Neural progenitor cell (in vitro differentiated cells): ENCODE data around the gene PARD3B. TPM values are rescaled to one million over a fixed set of nuclear protein-coding genes. Genes with fewer than 3 reads are reported as not detected.
A peak's percentile ranks its signal among the peaks of the same experiment; 100 is the strongest.

Experiments
- DNase-seq: peaks from one replicate; pipeline ENCODE4 v3.0.0-alpha.2; 2016; ENCODE audit warnings: low spot score
- H2AFZ ChIP-seq: fragments of 200-600 bp; sonication (generic); replicated peaks from 2 replicates; pipeline ENCODE4 v1.6.1; 2016; ENCODE audit warnings: antibody characterized with exemption
- H3F3A ChIP-seq: fragments of 200-600 bp; sonication (generic); 2 replicates; pipeline ENCODE4 v1.6.1; 2016; ENCODE audit warnings: antibody characterized with exemption, low read depth
- H3K27ac ChIP-seq: fragments of 200-600 bp; sonication (generic); 2 replicates; pipeline ENCODE4 v1.5.1; 2016; ENCODE audit warnings: mild to moderate bottlenecking
- H3K27me3 ChIP-seq: fragments of 200-600 bp; sonication (generic); 2 replicates; pipeline ENCODE4 v1.6.1; 2016; ENCODE audit warnings: mild to moderate bottlenecking, moderate library complexity
- H3K36me3 ChIP-seq: fragments of 200-600 bp; sonication (generic); 2 replicates; pipeline ENCODE4 v1.5.1; 2016
- H3K4me1 ChIP-seq: fragments of 200-600 bp; sonication (generic); 2 replicates; pipeline ENCODE4 v1.6.1; 2016; ENCODE audit warnings: mixed run types
- H3K4me2 ChIP-seq: fragments of 200-600 bp; sonication (generic); 2 replicates; pipeline ENCODE4 v1.6.1; 2016
- H3K4me3 ChIP-seq: fragments of 200-600 bp; sonication (generic); 2 replicates; pipeline ENCODE4 v1.5.1; 2016
- H3K79me2 ChIP-seq: fragments of 200-600 bp; sonication (generic); 2 replicates; pipeline ENCODE4 v1.6.1; 2016; ENCODE audit warnings: low read depth
- H3K9ac ChIP-seq: fragments of 200-600 bp; sonication (generic); 2 replicates; pipeline ENCODE4 v1.6.1; 2016
- H3K9me3 ChIP-seq: fragments of 200-600 bp; sonication (generic); 2 replicates; pipeline ENCODE4 v1.5.1; 2016; ENCODE audit warnings: low read depth
- H4K20me1 ChIP-seq: fragments of 200-600 bp; sonication (generic); 2 replicates; pipeline ENCODE4 v1.6.1; 2016; ENCODE audit warnings: low read depth
- H3K27ac Mint-ChIP-seq: 3 replicates; pipeline ENCODE4 v1.8.0; 2021; ENCODE audit warnings: mixed read lengths
- H3K27me3 Mint-ChIP-seq: 2 replicates; pipeline ENCODE4 v1.8.0; 2022; ENCODE audit warnings: low read depth, mild to moderate bottlenecking, inconsistent platforms, moderate library complexity, mixed read lengths; ENCODE audit not compliant: insufficient read depth
- H3K36me3 Mint-ChIP-seq: 3 replicates; pipeline ENCODE4 v1.8.0; 2021; ENCODE audit warnings: mixed read lengths
- H3K4me1 Mint-ChIP-seq: 3 replicates; pipeline ENCODE4 v1.8.0; 2021; ENCODE audit warnings: mixed read lengths
- H3K4me3 Mint-ChIP-seq: 3 replicates; pipeline ENCODE4 v1.8.0; 2021; ENCODE audit warnings: mild to moderate bottlenecking, moderate library complexity, mixed read lengths
- H3K9me3 Mint-ChIP-seq: 3 replicates; pipeline ENCODE4 v1.8.0; 2020; ENCODE audit warnings: mixed read lengths
- CTCF ChIP-seq: fragments of 200-600 bp; sonication (generic); IDR thresholded peaks from 2 replicates; pipeline ENCODE4 v1.5.1; 2017; ENCODE audit warnings: antibody characterized with exemption, mild to moderate bottlenecking
- EZH2 ChIP-seq: fragments of 200-600 bp; sonication (generic); IDR thresholded peaks from 2 replicates; pipeline ENCODE4 v1.6.1; 2017; ENCODE audit warnings: antibody characterized with exemption, mild to moderate bottlenecking, moderate library complexity
- EZH2phosphoT487 ChIP-seq: fragments of 200-600 bp; sonication (generic); IDR thresholded peaks from 2 replicates; pipeline ENCODE4 v1.6.1; 2017; ENCODE audit warnings: antibody characterized with exemption
- total RNA-seq: library from RNA; depleted of rRNA; stranded (reverse); fragments of >200 nt; gene quantifications from 2 replicates; pipeline ENCODE4 v1.2.3, GENCODE V29; 2015; ENCODE audit warnings: low replicate concordance

The PARD3B gene
- total RNA-seq, 1 donor from 2014 or later, result 8.4 TPM

- Mint-ChIP-seq H3K36me3 (peaks cover 1% of the 10 kb centered on the region), H3K27me3 (no peaks in the 10 kb centered on the region), H3K9me3 (no peaks in the 10 kb centered on the region), H3K4me3 (no peak overlapping the region), H3K4me1 (peaks cover 4% of the 10 kb centered on the region), H3K27ac (no peak overlapping the region)
- no peaks in the 10 kb centered on the region for H3K9me3 ChIP-seq
- H3K9ac ChIP-seq, result no peak overlapping the region
- TF ChIP-seq CTCF, result no peak
- no peak for TF ChIP-seq EZH2
- no peak for TF ChIP-seq EZH2phosphoT487
- no peak overlapping the region for H3K27ac ChIP-seq
- H2AFZ ChIP-seq, result no peak overlapping the region
- no peaks in the 10 kb centered on the region for H4K20me1 ChIP-seq
- no peak overlapping the region for H3K4me3 ChIP-seq
- no peak for DNase-seq
- no peaks in the 10 kb centered on the region for H3K36me3 ChIP-seq
- no peaks in the 10 kb centered on the region for H3K79me2 ChIP-seq
- peaks cover 6% of the 10 kb centered on the region for H3K4me1 ChIP-seq
- H3F3A ChIP-seq, result no peaks in the 10 kb centered on the region
- H3K4me2 ChIP-seq, result no peak overlapping the region
- H3K27me3 ChIP-seq, result no peaks in the 10 kb centered on the region
Observed at GRCh38 chr2:205177546-205177945, 632.3 kb downstream of the PARD3B start.

GRCh38 chr2:205180730-205181129 lies 635.5 kb downstream of the PARD3B start:
- Histone ChIP-seq H3K9ac (no peak overlapping the region), H2AFZ (no peak overlapping the region), H3K9me3 (no peaks in the 10 kb centered on the region), H3K4me2 (no peak overlapping the region), H4K20me1 (no peaks in the 10 kb centered on the region), H3K27me3 (no peaks in the 10 kb centered on the region), H3K27ac (no peak overlapping the region), H3F3A (no peaks in the 10 kb centered on the region), H3K4me1 (peaks cover 6% of the 10 kb centered on the region), H3K79me2 (no peaks in the 10 kb centered on the region), H3K36me3 (no peaks in the 10 kb centered on the region), H3K4me3 (no peak overlapping the region)
- no peaks in the 10 kb centered on the region for H3K27me3 Mint-ChIP-seq
- no peak overlapping the region for H3K27ac Mint-ChIP-seq
- H3K36me3 Mint-ChIP-seq, result peaks cover 6% of the 10 kb centered on the region
- peaks cover 6% of the 10 kb centered on the region for H3K4me1 Mint-ChIP-seq
- peaks cover 3% of the 10 kb centered on the region for H3K9me3 Mint-ChIP-seq
- no peak for DNase-seq
- TF ChIP-seq EZH2 (no peak), EZH2phosphoT487 (no peak), CTCF (no peak)
- H3K4me3 Mint-ChIP-seq, result no peak overlapping the region

GRCh38 chr2:205187731-205188130 lies 642.5 kb downstream of the PARD3B start:
- TF ChIP-seq CTCF (no peak), EZH2 (no peak)
- peaks cover 6% of the 10 kb centered on the region for H3K4me1 Mint-ChIP-seq
- Histone ChIP-seq H3K9ac (no peak overlapping the region), H3K27ac (no peak overlapping the region), H2AFZ (no peak overlapping the region), H4K20me1 (no peaks in the 10 kb centered on the region), H3K36me3 (no peaks in the 10 kb centered on the region), H3K27me3 (no peaks in the 10 kb centered on the region), H3K79me2 (no peaks in the 10 kb centered on the region), H3K4me2 (peak overlapping the region; percentile 54), H3K4me3 (no peak overlapping the region), H3K4me1 (peaks cover 11% of the 10 kb centered on the region), H3F3A (peaks cover 3% of the 10 kb centered on the region), H3K9me3 (no peaks in the 10 kb centered on the region)
- no peak overlapping the region for H3K4me3 Mint-ChIP-seq
- no peaks in the 10 kb centered on the region for H3K27me3 Mint-ChIP-seq
- H3K9me3 Mint-ChIP-seq, result peaks cover 3% of the 10 kb centered on the region
- no peak overlapping the region for H3K27ac Mint-ChIP-seq
- peaks cover 4% of the 10 kb centered on the region for H3K36me3 Mint-ChIP-seq
- DNase-seq, result no peak
